Activated CD4-positive, alpha-beta T cell treated with anti-CD3 and anti-CD28 coated beads, Interleukin-2, Interleukin-4, amounts not matched to agents 100 ng/mL and 50 ng/mL, durations not matched to agents 16 hours and 8 hours (primary cell): ENCODE results near the gene OSBPL2.

Experiments used
- DNase-seq: peaks from one replicate; pipeline ENCODE4 v3.0.0-alpha.2; 2020; ENCODE audit warnings: low spot score

Gene OSBPL2

DNA sequence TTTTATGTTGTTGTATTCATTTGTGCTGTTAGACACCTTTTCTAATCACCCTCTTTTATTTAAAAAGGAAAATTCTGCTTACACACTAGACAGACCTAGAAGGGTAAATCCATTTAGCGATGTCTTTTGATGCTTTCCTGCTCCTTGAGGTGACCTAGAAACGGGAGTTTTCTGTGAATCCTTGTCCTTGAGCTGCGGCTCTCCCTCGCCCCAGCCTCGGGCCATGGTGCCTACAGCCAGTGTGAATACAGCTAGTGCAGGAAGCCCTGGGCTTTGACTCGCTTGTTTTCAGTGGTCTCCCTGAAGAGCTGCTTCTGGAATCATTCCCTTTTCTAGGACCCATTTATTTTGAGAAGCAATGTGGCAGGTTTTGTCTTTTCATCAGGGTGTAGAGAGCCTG, 46.8 kb downstream of the OSBPL2 start:
- DNase-seq = no peak

DNA sequence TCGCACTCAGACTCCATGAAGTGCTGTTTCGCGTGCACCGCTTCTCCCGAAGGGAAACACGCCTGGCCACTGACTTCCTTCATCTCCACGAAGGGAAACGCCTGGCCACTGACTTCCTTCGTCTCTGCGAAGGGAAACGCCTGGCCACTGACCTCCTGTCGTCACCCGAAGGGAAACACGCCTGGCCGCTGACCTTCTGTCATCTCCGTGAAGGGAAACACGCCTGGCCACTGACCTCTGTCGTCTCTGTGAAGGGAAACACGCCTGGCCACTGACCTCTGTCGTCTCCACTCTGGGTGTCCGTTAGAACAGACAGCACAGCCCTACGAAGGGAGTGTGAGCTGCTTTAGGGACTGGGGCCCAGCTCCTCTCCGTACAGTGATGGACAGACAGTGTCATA, 47.4 kb downstream of the OSBPL2 start:
- no peak for DNase-seq

DNA sequence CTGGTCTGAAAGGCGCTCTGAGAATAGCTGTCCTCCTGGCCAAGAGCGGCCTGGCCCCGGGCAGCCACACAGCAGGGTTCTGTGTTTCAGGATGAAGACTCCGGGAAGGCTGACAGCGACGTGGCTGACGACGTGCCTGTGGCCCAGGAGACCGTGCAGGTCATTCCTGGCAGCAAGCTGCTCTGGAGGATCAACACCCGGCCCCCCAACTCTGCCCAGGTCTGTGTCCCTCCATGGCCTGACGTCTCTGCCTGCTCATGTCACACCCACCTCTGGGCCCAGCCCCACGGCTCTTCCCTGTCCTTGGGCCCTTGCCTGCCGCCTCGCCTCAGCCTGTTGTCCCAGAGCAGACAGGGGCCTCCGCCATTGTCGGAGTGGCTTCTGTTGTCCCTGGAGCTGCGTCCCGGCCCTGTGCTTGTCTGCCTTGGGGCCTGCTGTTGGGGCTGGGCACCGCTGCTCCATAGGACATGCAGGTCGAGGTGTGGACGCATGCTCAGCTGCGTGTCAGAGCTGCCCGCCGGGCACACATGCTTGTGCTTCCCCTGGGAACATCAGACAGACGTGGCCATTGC, 48.3 kb downstream of the OSBPL2 start:
- no peak for DNase-seq

- DNase-seq = no peak
Observed at GRCh38 chr20:62287129-62287528, 48.8 kb downstream of the OSBPL2 start.

- DNase-seq = no peak
Observed at GRCh38 chr20:62287759-62288534, 49.6 kb downstream of the OSBPL2 start.

DNA sequence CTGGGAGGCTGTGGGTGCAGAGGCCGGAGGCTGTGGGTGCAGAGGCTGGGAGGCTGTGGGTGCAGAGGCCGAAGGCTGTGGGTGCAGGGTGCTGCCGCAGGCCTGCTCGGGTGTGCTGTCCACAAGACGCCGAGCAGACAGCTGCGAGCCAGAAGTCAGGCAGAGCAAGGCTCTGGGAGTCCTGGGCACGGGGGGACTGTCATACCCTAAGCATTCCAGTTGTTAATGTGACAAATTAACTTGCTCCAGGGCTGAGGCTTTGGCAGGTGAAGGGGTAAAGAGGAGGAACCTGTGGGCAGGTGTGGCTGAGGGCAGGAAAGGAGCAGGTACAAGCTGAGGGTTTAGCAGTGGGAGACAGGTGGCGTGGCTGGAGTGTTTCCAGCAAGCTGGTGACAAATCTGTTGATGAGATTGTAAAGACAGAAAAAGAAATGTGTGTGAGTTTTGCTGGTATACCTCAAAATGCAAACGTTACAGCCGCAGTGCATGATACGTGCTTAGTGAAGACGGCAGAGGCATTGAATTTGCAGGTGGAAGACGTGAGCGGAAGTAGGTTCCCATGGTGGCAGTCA, 50.3 kb downstream of the OSBPL2 start:
- DNase-seq = no peak

GRCh38 chr20:62289131-62289530, 50.8 kb downstream of the OSBPL2 start:
- no peak for DNase-seq

DNA sequence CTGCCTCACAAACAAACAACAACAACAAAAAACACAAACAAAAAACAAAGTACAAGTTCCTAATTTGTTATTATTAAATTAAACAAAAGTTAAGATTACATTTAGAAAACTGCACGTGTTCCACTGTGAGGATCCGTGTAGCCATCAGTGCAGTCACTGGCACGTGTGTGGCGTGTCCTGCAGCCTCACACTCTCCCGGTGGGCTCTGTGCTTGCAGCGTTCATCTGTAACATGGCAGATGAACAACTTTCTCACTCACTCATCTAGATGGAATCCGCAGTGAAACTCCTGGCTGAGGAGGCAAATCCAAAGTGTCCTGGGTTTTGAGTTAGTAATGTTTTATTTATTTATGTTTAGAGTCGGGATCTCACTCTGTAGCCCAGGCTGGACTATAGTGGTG, 51.6 kb downstream of the OSBPL2 start:
- DNase-seq = no peak

DNA sequence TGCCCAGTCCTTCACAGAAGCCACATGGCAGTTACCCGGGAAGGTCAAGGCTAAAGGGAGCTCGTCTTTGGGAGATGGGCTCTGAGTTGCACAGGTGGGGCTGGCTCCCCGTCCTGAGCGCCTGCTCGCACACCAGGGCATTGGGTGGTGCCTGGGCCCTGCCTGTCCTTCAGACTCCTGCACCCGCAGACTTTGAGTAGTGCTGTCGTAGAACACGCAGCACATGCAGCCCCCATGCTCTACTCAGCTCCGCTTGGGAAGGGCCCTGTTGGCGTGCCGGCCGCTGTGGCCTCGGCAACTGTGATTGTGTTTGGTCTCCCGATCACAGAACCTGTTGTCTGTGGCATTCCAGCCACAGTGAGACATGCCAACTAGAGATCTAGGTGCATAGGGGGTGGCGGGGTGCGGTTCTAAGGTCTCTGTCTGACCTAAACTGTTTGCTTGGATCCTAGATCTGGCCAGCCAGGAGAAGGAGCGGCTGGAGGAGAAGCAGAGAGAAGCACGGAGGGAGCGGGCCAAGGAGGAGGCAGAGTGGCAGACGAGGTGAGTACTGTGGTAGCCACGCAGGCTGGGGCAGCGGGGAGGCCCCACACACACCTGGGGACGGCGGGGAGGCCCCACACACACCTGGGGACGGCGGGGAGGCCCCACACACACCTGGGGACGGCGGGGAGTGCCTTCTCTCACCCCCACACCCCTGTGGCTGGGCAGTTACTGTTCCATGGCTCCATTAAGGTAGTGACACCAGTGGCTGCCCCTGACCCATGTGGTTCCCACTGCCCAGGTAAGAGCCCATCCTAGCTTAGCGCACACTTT, 53.1 kb downstream of the OSBPL2 start:
- DNase-seq = no peak

- DNase-seq = no peak
Observed at GRCh38 chr20:62292108-62292507, 53.8 kb downstream of the OSBPL2 start.

DNA sequence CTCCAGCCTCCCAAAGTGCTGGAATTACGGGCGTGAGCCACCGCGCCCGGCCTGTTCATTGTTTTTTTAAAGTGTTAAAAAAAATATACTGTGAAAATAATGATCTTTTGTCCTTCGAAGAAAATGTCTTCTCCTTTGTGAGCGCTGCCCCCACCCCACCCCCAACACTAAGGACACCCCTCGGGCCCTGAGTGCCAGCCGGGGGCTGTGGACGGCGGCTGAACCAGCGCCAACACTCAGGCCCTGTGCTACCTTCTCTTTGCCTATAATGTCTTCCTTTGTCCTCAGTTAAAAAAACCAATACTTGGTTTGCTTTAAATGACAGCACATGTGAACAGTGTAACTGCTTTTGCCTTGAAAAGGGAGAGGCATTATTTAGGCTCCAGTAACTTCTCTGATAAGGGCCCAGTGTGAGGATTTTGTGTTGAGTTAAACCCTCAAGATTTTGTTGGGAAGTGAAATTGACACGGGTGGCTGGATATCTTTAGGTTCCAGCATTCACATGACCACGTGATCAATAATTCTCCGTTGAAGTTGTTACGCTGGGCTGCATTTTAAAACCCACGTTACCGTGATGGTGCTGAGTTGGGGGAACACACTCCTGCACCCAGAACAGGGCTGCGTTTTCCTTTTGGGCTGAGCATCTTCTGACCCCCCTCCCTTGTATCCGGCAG, 54.9 kb downstream of the OSBPL2 start:
- no peak for DNase-seq

GRCh38 chr20:62293946-62294345, 55.6 kb downstream of the OSBPL2 start:
- no peak for DNase-seq

DNA sequence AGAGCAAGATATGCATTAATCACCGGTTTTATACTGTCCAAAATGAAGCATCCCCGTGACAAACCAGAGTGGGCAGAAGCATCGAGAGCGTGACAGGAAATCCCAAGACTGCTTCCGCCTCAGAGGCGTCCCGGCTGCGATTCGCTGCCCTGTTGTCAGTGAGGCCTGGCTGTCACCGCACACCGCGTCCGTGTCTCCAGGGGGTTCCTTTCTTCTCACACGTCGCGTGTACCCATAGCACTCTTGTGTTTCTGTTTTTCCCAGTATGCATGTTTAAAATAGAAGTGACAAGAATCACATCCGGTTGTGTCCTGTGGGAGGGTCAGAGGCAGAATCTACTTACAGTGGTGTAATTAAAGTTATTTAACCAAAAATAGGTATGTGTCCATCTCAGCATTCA, 56.2 kb downstream of the OSBPL2 start:
- no peak for DNase-seq

GRCh38 chr20:62296724-62297448, 58.6 kb downstream of the OSBPL2 start:
- no peak for DNase-seq

DNA sequence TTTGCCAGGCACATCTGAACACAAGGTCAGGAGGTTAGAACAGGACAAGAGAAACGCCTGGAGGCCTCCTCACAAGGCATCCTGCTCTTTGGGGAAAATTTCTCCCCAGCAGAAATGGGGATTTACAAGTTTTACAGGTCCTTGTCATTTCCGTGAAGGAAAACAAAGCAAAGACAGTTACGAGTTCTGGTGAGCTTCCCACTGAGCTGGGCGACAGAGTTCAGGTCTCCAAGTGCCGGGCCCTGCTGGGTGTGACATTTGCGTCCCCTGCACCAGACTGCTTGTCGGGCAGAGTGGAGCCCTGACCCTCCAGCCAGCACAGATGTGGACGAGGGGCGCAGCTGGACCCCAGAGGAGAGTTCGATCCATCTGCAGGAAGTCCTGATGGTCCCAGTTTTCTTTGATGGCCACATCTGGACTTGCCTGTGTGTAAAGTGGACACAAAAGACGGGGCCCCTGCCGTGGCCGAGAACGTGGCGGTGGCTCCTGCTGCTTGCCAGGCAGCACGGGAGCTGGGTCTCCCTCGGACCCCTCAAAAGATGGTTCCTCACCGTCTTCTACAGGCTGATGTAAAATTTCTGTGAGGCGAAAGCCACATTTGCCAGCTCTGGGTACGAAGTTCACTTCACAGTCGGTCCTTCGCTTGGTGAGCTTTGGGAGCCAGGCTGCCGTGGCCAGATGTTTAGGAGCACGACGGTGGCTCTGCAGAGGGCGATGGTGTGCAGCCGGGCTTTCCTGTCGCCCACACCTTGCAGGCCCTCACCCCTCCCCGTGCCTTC, 59.3 kb downstream of the OSBPL2 start:
- DNase-seq = no peak

- DNase-seq = no peak
Observed at GRCh38 chr20:62298577-62299249, 60.4 kb downstream of the OSBPL2 start.

DNA sequence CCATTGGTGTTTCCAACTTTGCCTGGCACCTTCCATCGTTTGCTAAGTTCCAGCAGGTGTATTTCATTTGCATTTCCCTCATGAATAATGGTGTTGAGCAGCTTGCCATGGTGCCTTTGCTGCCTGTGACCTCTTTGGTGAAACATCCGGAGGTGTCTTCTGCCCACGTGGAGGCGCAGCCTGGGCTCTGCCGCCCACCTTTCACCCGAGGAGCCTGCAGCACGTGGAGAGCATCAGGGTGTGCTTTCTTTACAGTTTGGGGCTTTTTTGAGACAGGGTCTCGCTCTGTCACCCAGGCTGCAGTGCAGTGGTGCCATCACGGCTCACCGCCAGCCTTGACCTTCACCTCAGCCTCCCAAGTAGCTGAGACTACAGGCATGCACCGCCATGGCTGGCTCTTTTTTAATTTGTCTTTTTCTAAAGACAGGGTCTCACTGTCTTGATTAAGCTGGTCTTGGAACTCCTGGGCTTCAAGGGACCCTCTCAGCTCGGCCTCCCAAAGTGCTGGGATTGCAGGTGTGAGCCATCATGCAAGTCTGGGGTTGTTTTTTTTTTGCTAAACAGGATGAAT, 61.4 kb downstream of the OSBPL2 start:
- no peak for DNase-seq

DNA sequence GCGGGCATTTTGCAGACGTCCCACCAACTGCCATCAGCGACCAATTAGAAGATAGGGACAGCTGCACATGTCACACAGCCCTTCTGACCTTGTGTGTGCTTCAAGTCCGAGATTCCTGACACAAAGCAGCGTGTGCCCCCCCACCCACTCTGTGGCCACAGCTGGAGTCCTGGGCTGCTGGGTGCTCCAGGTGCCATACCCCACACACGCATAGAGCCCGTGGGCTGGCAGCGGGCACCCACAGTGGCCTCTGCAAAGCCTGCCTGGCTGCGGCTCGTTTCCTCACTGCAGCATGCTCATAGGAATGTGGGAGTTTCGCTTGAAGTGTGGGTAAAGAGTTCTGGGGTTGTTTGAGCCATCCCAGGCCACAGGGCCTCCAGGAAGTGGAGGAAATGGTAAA, 62.0 kb downstream of the OSBPL2 start:
- no peak for DNase-seq

DNA sequence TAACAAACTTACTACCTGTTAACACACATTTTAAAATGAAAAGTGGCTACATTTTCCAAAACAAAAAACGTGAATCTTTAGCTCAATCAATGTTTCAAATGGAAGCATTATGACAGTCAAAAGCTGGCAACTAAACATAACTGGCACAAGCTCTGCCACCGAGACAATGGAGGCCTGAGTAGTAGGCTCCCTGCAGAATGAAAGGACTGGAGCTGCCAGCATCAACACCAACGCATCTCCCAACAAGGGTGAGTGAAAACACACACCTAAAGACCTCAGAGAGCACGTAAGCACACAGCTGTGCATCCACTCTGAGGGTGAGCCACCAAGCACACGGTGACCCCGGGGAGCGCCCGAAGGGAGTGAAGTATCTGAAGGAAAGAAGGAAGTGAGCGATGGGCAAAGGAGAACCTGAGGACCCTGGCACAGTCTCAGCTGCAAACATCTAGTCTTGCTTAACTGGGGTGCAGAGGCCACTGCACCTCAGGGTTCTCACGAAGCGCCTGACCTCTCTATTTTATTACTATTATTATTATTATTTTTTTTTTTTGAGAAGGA, 62.9 kb downstream of the OSBPL2 start:
- DNase-seq = no peak
